PC-9 (cell line): Measurements from ENCODE around the gene HSF2. TPM values are rescaled to one million over a fixed set of nuclear protein-coding genes. Genes with fewer than 3 reads are reported as not detected.

ENCODE experiments used
- BruUV-seq: library from RNA; stranded (reverse); fragments of 400-500 nt; replicated peaks from 2 replicates; lab custom pipeline; 2021; lab: Mats Ljungman, UMichigan
- CTCF ChIA-PET: fragments of 300-600 bp; sonication (Branson Sonifier 250); formaldehyde crosslinking; loops from one replicate; lab custom pipeline; 2022; ENCODE audit warnings: antibody characterized with exemption; lab: Charles Lee
- POLR2A ChIA-PET: fragments of 300-600 bp; sonication (Branson Sonifier 250); formaldehyde crosslinking; loops from one replicate; lab custom pipeline; 2022; ENCODE audit warnings: antibody characterized with exemption; ENCODE audit not compliant: unreplicated experiment; lab: Charles Lee
- DNase-seq, 2 experiments: peaks; one replicate each; pipeline versions ENCODE4 v3.0.0 to v3.0.0-alpha.2; 2015 to 2022; ENCODE audit warnings: mixed read lengths in 1 of 2
- H2AFZ ChIP-seq: fragments of 200-600 bp; sonication (generic); 2 replicates; pipeline ENCODE4 v1.8.1; 2017; ENCODE audit warnings: antibody characterized with exemption
- H3F3A ChIP-seq: fragments of 200-600 bp; sonication (generic); 2 replicates; pipeline ENCODE4 v1.8.1; 2017; ENCODE audit warnings: antibody characterized with exemption, mild to moderate bottlenecking, low read depth; ENCODE audit not compliant: insufficient read depth
- H3K27ac ChIP-seq: fragments of 200-600 bp; sonication (generic); 2 replicates; pipeline ENCODE4 v1.6.1; 2016; ENCODE audit warnings: mixed run types
- H3K27me3 ChIP-seq: fragments of 200-600 bp; sonication (generic); 2 replicates; pipeline ENCODE4 v1.6.1; 2016; ENCODE audit warnings: low read depth, mixed run types; ENCODE audit not compliant: insufficient read depth
- H3K36me3 ChIP-seq: fragments of 200-600 bp; sonication (generic); 2 replicates; pipeline ENCODE4 v1.6.1; 2016; ENCODE audit warnings: low read depth, mixed run types
- H3K4me1 ChIP-seq: fragments of 200-600 bp; sonication (generic); replicated peaks from 2 replicates; pipeline ENCODE4 v1.6.1; 2016; ENCODE audit warnings: mixed run types; ENCODE audit not compliant: insufficient read depth
- H3K4me2 ChIP-seq: fragments of 200-600 bp; sonication (generic); 2 replicates; pipeline ENCODE4 v1.6.1; 2017; ENCODE audit warnings: mixed run types
- H3K4me3 ChIP-seq: fragments of 200-600 bp; sonication (generic); 2 replicates; pipeline ENCODE4 v1.6.1; 2016; ENCODE audit warnings: mixed run types
- H3K79me2 ChIP-seq: fragments of 200-600 bp; sonication (generic); 2 replicates; pipeline ENCODE4 v1.6.1; 2017; ENCODE audit warnings: low read depth, mixed run types
- H3K9me2 ChIP-seq: fragments of 200-600 bp; sonication (generic); 2 replicates; pipeline ENCODE4 v1.8.1; 2017; ENCODE audit warnings: mild to moderate bottlenecking; ENCODE audit not compliant: insufficient read depth
- H3K9me3 ChIP-seq: fragments of 200-600 bp; sonication (generic); 2 replicates; pipeline ENCODE4 v1.8.1; 2016; ENCODE audit warnings: low read depth; ENCODE audit not compliant: insufficient read depth
- H4K20me1 ChIP-seq: fragments of 200-600 bp; sonication (generic); 2 replicates; pipeline ENCODE4 v1.8.1; 2017; ENCODE audit not compliant: insufficient read depth
- CTCF ChIP-seq: fragments of 200-600 bp; sonication (generic); conservative IDR thresholded peaks from 2 replicates; pipeline ENCODE4 v1.6.1; 2017; ENCODE audit warnings: mixed run types, antibody characterized with exemption, mild to moderate bottlenecking, moderate library complexity
- EZH2 ChIP-seq: fragments of 200-600 bp; sonication (generic); IDR thresholded peaks from 2 replicates; pipeline ENCODE4 v1.8.0; 2017; ENCODE audit warnings: antibody characterized with exemption, low read depth
- intact Hi-C: fragments of 100-400 bp; cut with micrococcal nuclease; formaldehyde crosslinking; loops from one replicate; pipeline ENCODE4 v1.10.0; 2022; ENCODE audit not compliant: unreplicated experiment
- total RNA-seq: library from RNA; stranded (reverse); gene quantifications from 2 replicates; pipeline ENCODE4 v1.2.3, GENCODE V29; 2021

The HSF2 gene
- total RNA-seq, 1 experiment from 2014 or later = 12.4 TPM

- no peak for DNase-seq
- Histone ChIP-seq H3K4me2 (no peak overlapping the region), H4K20me1 (0 out of 2 replicates have a peak, but pooled peaks cover 6% of the 10 kb centered on the region), H3K4me1 (no peaks in the 10 kb centered on the region), H3K9me3 (no peaks in the 10 kb centered on the region), H3K4me3 (no peak overlapping the region), H3K27ac (no peak overlapping the region), H3K27me3 (no peaks in the 10 kb centered on the region), H3K9me2 (no peaks in the 10 kb centered on the region), H2AFZ (no peak overlapping the region), H3K36me3 (peaks cover 48% of the 10 kb centered on the region), H3K79me2 (no peaks in the 10 kb centered on the region), H3F3A (no peaks in the 10 kb centered on the region)
- intact Hi-C loops = no loop called here
- TF ChIP-seq EZH2 = no peak
- TF ChIP-seq CTCF = no peak
- POLR2A ChIA-PET = no interaction called here
- CTCF ChIA-PET = no interaction called here
- no TSS peak for BruUV-seq
Measured at GRCh38 chr6:122432816-122433215, 33.4 kb downstream of the HSF2 start.

GRCh38 chr6:122438975-122439374 is 39.5 kb downstream of the HSF2 start:
- peaks cover 7% of the 10 kb centered on the region for H3F3A ChIP-seq
- no TSS peak for BruUV-seq
- ChIA-PET POLR2A (no interaction called here), CTCF (no interaction called here)
- TF ChIP-seq EZH2 (no peak), CTCF (no peak)
- no peak overlapping the region for H2AFZ ChIP-seq
- H3K27me3 ChIP-seq = no peaks in the 10 kb centered on the region
- H3K4me1 ChIP-seq = no peaks in the 10 kb centered on the region
- no peak overlapping the region for H3K4me3 ChIP-seq
- H4K20me1 ChIP-seq = 0 out of 2 replicates have a peak, but pooled peaks cover 11% of the 10 kb centered on the region
- no peaks in the 10 kb centered on the region for H3K9me2 ChIP-seq
- DNase-seq = no peak
- peaks cover 62% of the 10 kb centered on the region for H3K36me3 ChIP-seq
- no peaks in the 10 kb centered on the region for H3K79me2 ChIP-seq
- H3K4me2 ChIP-seq = no peak overlapping the region
- intact Hi-C loops = no loop called here
- H3K27ac ChIP-seq = no peak overlapping the region
- peaks cover 9% of the 10 kb centered on the region; the same call in 1 of the 2 replicates for H3K9me3 ChIP-seq

- peaks cover 4% of the 10 kb centered on the region for H3F3A ChIP-seq
- H3K9me2 ChIP-seq = no peaks in the 10 kb centered on the region
- POLR2A ChIA-PET = no interaction called here
- peaks cover 19% of the 10 kb centered on the region for H4K20me1 ChIP-seq
- H3K9me3 ChIP-seq = no peaks in the 10 kb centered on the region
- no peaks in the 10 kb centered on the region for H3K27me3 ChIP-seq
- H3K79me2 ChIP-seq = no peaks in the 10 kb centered on the region
- no peak overlapping the region for H2AFZ ChIP-seq
- BruUV-seq = no TSS peak
- H3K4me1 ChIP-seq = no peaks in the 10 kb centered on the region
- DNase-seq = no peak
- no peak overlapping the region for H3K27ac ChIP-seq
- H3K4me3 ChIP-seq = no peak overlapping the region
- peaks cover 57% of the 10 kb centered on the region for H3K36me3 ChIP-seq
- intact Hi-C loops = no loop called here
- no peak overlapping the region for H3K4me2 ChIP-seq
- no peak for TF ChIP-seq CTCF
- CTCF ChIA-PET = no interaction called here
Measured at GRCh38 chr6:122445274-122445673, 45.8 kb downstream of the HSF2 start.
